CD4-positive, alpha-beta T cell treated with Interleukin-6 for 4 hours (primary cell): ENCODE measurements around the gene KPNB1.

Experiments
- DNase-seq: peaks from one replicate; pipeline ENCODE4 v3.0.0-alpha.2; 2020; ENCODE audit warnings: mixed read lengths

Gene KPNB1

GRCh38 chr17:47733047-47733673, 83.4 kb downstream of the KPNB1 start, which contains the start of gene TBX21:
Gene TBX21, plus strand, starts transcription at chr17:47733236. Its CDS starts 219 bp downstream, at chr17:47733455.
- peak; percentile 94 for DNase-seq

GRCh38 chr17:47733674-47734410, 84.1 kb downstream of the KPNB1 start:
- peak; percentile 33 for DNase-seq

GRCh38 chr17:47735139-47735464, 85.4 kb downstream of the KPNB1 start:
- DNase-seq: no peak
